ENCODE measurements around the gene CCNYL1.
"Not testable (repeated sequence)": the region's sequence is repeated elsewhere in the genome, so short reads cannot be mapped to it uniquely, and the experiment has no call there.

CCNYL1 gene

DNA sequence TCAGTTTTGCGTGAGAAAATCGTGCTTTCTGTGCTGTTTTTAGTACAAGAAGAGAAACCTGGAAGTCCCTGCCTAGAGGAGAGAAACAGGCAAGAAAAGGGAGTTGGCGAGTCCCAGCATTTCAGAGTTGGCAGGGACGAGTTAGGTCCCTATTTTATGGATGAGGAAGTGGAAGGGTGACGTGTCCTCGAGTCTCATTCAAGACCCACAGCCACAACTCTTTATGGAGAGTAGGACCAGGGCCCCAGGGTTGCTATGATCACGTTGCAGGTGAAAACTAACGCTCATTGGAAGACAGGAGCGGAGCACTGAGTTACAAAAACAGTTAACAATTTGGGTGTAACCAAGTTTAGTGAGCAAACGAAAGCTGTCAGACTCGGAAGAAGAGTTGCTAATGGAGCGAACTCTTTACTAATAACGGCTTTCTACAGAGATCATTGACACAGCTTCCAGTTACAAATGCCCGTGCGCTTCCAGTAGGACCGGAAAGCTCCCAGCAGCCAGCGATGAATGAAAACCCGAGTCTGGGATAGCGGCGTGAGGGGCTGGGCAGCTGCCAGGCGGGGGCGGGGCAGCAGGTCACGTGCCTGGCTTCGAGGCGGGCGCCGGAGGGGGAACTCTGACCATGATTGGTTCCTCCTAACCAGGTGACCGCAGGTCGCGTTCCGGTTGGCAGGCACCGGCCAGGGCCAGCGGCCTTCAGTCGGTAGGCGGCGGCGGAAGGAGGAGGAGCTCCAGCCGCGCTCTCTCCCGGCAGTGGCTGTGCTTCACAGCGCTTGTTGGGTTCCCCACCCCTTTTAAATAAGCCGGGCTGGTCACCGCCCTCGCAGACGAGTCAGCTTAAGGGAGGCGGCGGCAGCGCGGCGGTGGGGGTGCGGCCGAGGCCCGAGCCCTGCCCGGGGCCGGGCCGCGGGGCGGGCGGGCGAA lies at the start of gene CCNYL1:
CCNYL1 (plus strand) TSS at position 827 of the 927 bp plus-strand sequence. CDS start 257 bp downstream, outside the sequence.
- DNase-seq (peak; percentile 97 to 99), ATAC-seq (peak; percentile 98)
- Mint-ChIP-seq H3K4me3 (peak within 1 kb of the TSS; percentile 85 to 94), H3K27me3 (no peaks in the 10 kb centered on the region), H3K9me3 (no peaks in the 10 kb centered on the region), H3K4me1 (peaks cover 40% of the 10 kb centered on the region), H3K27ac (peak within 1 kb of the TSS; percentile 81 to 95)

DNA sequence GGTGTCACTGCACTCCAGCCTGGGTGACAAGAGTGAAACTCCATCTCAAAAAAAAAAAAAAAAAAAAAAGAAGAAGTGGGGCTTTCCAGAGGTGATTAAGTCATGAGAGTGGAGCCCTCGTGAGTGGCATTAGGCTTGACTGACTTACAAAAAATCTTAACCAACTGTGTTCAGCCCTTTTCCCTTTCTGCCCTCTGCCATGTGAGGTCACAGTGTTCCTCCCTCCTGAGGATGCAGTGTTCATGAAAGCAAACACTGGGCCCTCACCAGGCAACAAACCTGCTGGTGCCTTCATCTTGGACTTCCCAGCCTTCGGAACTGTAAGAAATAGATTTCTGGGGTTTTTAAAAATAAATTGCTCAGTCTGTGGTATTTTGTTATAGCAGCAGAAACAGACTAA lies 49.2 kb upstream of the CCNYL1 start:
- ATAC-seq (no peak), DNase-seq (no peak)
- Mint-ChIP-seq H3K27ac (no peak overlapping the region), H3K4me3 (no peak overlapping the region), H3K9me3 (no peaks in the 10 kb centered on the region), H3K4me1 (no peaks in the 10 kb centered on the region), H3K27me3 (no peaks in the 10 kb centered on the region)

DNA sequence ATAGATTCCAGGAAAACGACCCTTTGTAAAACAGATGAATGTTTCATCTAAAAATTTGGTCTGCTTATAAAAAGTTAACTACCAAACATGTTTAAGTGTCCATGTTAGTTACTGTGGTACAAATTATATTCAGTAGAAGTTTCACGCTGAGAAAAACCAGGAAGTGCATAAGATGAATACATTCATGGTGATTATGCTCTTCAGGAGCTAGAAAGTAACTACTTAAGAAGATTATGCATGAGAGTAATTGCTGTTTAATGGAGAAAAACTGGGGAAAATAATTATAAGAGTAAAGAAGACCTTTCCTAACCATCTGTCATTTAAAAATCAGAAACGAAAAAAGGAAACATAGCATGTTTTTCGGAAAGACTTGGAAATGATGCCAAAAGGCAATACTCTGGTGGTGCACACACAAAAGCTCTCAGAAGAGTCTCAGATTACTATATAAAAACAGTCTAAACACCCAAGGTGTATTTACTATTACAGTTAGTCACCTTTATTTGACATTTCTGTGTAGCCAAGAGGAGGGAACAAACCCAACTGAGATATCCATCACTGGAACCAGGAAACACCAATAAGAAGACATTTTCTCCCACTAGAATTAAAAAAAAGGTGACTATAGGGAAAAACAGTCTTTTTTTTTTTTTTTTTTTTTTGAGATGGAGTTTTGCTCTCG lies 47.4 kb upstream of the CCNYL1 start:
- H3K27me3 Mint-ChIP-seq, result no peaks in the 10 kb centered on the region
- H3K4me1 Mint-ChIP-seq, result no peaks in the 10 kb centered on the region
- H3K9me3 Mint-ChIP-seq, result no peaks in the 10 kb centered on the region
- DNase-seq (no peak), ATAC-seq (no peak)
- no peak overlapping the region for H3K4me3 Mint-ChIP-seq
- H3K27ac Mint-ChIP-seq, result no peak overlapping the region

DNA sequence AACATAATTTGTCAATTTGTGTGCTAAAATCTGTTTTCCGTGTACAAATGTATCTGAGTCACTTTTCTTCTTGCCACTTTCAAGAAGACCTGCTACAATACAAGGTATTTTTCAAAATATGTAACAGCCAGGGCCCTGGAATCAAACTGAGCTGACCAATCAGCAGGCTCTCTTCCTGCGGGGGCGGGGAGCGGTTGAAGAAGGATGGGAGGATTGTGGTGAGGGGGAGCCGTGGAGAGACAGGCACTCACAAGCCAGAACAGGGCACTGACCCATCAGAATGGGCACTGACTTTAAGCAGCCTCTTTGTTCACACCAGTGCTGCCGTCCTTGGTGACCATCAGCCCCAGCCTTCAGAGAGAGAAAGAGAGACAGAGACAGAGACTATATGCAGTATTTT lies 40.6 kb upstream of the CCNYL1 start:
- DNase-seq, result no peak
- Mint-ChIP-seq H3K4me3 (no peak overlapping the region), H3K4me1 (no peaks in the 10 kb centered on the region), H3K9me3 (no peaks in the 10 kb centered on the region), H3K27ac (no peak overlapping the region), H3K27me3 (peaks cover 8% of the 10 kb centered on the region)
- no peak for ATAC-seq

DNA sequence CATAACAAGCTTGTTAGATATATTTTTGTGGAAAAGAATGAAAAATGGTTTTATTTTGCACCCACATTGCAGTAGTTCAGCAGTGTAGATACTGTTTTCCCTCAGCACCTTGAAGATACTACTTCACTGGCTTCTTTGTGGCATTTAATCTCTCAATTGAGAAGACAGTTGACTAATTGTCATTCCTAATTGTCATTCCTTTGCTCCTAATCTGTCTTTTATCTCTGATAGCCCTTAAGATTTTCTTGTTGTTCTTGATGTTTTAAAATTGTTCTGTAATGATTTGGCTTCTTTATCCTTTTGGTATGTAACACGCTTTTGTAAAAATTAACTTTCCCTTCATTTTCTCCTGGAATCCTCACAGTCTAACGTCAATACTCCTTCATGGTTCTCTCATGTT lies 38.0 kb upstream of the CCNYL1 start:
- H3K27me3 Mint-ChIP-seq, result peaks cover 8% of the 10 kb centered on the region
- no peaks in the 10 kb centered on the region for H3K9me3 Mint-ChIP-seq
- DNase-seq (no peak), ATAC-seq (no peak)
- no peak overlapping the region for H3K27ac Mint-ChIP-seq
- H3K4me1 Mint-ChIP-seq, result no peaks in the 10 kb centered on the region
- H3K4me3 Mint-ChIP-seq, result no peak overlapping the region

DNA sequence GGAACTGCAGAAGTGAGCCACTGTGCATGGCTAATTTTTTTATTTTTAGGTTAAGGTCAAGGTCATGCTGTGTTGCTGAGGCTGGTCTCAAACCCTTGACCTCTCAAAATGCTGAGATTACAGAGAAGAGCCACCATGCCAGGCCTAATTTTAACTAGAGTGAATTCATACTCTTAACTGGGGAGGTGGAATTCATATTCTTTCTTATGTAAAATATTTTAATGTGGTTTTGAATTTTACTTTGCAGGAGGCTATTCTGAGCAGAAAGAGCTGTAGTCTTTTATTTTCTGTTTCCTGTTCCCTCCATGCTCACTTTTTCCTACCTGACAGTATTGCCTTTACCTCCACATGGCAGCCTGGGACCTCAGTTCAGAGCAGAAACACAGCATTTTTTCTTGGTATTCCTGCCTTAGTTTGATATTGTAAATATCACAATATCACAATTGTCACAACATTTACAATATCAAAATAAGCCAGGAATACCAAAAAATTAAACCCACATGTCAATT lies 37.1 kb upstream of the CCNYL1 start:
- Mint-ChIP-seq H3K27ac (no peak overlapping the region), H3K27me3 (peaks cover 9% of the 10 kb centered on the region), H3K4me1 (no peaks in the 10 kb centered on the region), H3K9me3 (no peaks in the 10 kb centered on the region), H3K4me3 (no peak overlapping the region)
- DNase-seq (no peak), ATAC-seq (no peak)

DNA sequence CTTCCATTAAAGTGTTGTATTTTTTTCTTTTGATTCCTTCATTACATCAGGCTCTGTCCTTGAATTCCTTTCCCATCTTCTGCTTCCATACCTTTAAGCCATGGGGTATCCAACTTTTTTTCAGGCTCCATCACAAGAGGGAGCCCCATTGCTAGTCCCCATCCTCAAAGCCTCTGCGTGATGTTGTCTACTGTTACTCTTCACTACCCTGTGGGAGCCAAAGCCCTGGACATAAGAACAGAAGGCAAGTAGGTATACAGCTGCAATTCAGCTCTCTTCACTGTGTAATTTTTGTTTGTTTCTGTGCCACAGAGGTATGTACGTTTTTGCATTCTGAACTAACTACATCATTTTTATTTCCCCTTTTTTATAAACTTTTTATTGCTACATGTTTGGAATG lies 36.6 kb upstream of the CCNYL1 start:
- Mint-ChIP-seq H3K27me3 (peaks cover 14% of the 10 kb centered on the region), H3K4me1 (no peaks in the 10 kb centered on the region), H3K9me3 (no peaks in the 10 kb centered on the region), H3K4me3 (no peak overlapping the region), H3K27ac (peak overlapping the region in 1 of 2 donors; percentile 4)
- no peak for DNase-seq
- no peak for ATAC-seq

DNA sequence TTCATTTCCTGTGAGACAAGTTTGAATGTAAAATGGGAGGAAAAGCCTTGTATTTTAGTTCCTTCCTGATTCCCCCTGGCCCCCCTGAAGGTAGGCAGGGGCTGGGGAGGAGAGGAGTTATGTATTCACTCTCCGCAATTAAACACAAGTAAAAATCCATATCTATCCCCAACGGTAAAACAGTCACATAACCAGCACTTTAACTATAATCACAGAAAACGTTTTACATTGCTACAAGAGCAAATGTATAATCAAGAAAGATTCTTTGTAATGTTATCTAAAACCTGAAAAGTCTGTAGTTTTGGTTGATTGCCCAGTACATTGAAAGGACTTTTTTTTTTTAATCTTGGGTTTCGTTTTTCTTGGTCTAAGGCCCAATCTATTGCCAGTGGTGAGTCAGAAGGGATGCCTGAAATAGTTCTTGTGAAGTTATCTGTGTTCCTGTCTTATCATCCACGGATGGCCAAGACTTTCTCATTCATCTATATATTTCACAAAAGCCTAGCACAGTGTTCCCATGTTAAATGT lies 34.5 kb upstream of the CCNYL1 start:
- Mint-ChIP-seq H3K27ac (no peak overlapping the region), H3K9me3 (no peaks in the 10 kb centered on the region), H3K4me3 (no peak overlapping the region), H3K4me1 (no peaks in the 10 kb centered on the region), H3K27me3 (peaks cover 17% of the 10 kb centered on the region)
- ATAC-seq (no peak), DNase-seq (no peak)

DNA sequence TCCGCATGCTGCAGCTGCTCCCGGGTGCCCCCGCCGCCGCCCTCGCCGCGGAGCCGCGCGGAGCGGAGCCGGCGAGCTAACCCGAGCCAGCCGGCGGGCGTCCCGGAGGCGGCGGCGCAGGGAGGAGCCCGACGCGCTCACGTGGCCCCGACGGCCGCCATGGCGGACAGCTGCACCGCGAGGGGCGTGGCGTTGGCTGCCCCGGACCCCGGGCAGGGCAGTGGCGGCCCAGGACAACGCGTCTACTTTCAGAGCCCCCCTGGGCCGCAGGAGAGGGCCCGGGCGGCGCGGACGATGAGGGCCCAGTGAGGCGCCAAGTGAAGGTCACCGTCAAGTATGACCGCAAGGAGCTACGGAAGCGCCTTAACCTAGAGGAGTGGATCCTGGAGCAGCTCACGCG lies 30.0 kb upstream of the CCNYL1 start:
- DNase-seq (no peak), ATAC-seq (no peak)
- H3K4me3 Mint-ChIP-seq, result no peak overlapping the region
- H3K4me1 Mint-ChIP-seq, result peaks cover 5% of the 10 kb centered on the region
- H3K9me3 Mint-ChIP-seq, result no peaks in the 10 kb centered on the region
- H3K27me3 Mint-ChIP-seq, result peaks cover 9% of the 10 kb centered on the region
- no peak overlapping the region for H3K27ac Mint-ChIP-seq

DNA sequence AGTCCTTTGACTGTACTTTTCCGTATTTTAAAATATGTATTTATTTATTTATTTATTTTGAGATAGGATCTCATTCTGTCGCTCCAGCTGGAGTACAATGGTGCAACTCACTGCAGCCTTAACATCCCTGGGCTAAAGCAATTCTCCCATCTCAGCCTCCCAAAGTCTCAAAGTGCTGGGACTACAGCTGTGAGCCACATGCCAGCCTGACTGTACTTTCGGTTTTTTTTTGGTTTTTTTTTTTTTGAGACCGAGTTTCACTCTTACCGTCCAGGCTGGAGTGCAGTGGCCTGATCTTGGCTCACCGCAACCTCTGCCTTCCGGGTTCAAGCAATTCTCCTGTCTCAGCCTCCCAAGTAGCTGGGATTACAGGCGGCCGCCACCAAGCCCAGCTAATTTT lies 28.9 kb upstream of the CCNYL1 start:
- Mint-ChIP-seq H3K9me3 (no peaks in the 10 kb centered on the region), H3K27me3 (peaks cover 9% of the 10 kb centered on the region), H3K4me1 (peaks cover 5% of the 10 kb centered on the region), H3K4me3 (no peak overlapping the region), H3K27ac (no peak overlapping the region)
- no peak for DNase-seq
- ATAC-seq, result no peak

DNA sequence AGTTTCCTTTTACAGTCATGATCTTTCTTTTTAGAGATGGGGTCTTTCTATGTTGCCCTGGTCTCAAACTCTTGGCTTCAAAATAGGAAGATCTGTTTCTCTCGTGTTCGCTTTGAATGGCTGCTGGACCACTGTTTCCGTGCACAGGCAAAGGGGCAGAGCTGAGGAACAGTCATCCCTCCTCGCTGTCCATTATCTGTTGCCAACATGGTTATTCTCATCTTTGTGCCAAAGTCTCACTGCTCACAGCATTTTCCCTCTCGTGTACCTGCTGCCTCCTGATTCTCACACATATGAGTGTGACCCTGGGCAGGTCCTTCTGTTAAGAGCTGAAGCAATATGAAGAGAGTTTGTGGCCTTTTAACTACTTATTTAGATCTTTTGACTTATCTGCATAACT lies 28.0 kb upstream of the CCNYL1 start:
- ATAC-seq (no peak), DNase-seq (no peak)
- H3K27me3 Mint-ChIP-seq, result peaks cover 9% of the 10 kb centered on the region
- peaks cover 9% of the 10 kb centered on the region for H3K4me1 Mint-ChIP-seq
- no peak overlapping the region for H3K4me3 Mint-ChIP-seq
- no peaks in the 10 kb centered on the region for H3K9me3 Mint-ChIP-seq
- H3K27ac Mint-ChIP-seq, result no peak overlapping the region

DNA sequence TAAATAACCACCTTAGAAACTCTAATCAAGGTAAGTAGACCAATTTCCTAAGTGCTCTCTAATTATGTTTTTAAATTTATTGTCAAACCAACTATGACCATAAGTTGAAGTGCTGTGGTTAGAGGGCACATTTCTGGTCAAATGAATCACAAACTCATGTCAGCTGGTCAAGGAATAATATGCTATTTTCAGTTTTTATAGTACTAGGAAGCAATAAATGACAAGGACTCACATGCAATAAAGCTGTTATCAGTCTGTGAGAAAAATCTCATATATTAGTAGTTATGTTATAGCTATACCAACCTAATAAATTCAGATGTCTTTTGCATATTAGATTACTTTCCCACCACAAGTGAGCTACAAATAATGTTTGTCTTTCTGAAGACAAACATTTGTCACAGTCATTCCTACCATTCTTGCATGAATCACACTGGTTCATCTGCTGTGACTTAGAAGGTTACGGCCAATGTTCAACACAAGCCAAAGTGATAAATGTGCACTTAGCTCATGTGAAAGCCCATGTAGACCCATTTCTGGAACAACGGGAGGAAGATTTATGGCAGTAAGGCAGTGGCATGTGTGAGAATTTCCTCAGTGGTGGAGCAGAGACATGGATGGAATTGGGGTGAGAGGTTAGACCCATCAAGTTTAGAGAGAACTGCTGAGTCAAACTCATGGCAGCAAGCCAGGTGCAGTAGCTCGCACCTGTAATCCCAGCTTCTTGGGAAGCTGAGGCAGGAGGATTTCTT lies 27.4 kb upstream of the CCNYL1 start:
- Mint-ChIP-seq H3K4me1 (peaks cover 12% of the 10 kb centered on the region), H3K4me3 (no peak overlapping the region), H3K27me3 (peaks cover 9% of the 10 kb centered on the region), H3K27ac (no peak overlapping the region), H3K9me3 (no peaks in the 10 kb centered on the region)
- DNase-seq (no peak), ATAC-seq (no peak)

DNA sequence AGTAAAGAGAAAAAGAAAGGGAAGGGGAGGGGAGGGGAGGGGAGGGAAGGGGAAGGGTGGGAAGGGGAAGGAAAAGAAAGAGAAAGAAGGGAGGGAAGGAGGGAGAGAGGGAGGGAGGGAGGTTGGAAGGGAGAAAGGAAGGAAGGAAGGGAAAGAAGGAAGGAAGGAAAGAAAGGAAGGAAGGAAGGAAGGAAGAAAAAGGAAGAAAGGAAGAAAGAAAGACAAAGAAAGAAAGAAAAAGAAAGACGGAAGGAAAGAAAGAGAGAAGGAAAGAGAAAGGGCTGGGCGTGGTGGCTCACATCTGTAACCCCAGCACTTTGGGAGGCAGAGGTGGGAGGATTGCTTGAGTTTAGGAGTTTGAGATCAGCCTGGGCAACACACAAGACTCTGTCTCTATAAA lies 24.6 kb upstream of the CCNYL1 start:
- Mint-ChIP-seq H3K9me3 (no peaks in the 10 kb centered on the region), H3K4me1 (peaks cover 12% of the 10 kb centered on the region), H3K27ac (peak overlapping the region in 1 of 2 donors; percentile 61), H3K27me3 (no peaks in the 10 kb centered on the region), H3K4me3 (no peak overlapping the region)
- ATAC-seq (no peak), DNase-seq (no peak)

DNA sequence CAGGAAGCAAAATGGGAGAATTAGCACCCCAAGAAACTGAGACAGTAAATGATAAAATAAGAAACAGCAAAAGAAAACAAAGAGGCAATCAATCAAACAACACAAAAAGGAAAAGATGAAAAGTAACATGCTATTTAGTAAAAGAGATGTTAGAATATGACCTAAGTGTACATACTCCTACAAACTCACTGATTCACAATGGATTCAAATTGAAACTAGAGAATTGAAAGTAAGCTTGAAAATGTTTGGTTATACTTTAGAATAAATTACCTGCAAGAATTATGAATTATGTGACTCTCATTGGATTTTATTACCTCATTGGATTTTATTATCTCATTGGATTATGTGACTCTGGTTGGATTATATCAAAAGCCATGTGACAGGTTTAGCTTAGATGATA lies 22.8 kb upstream of the CCNYL1 start:
- no peaks in the 10 kb centered on the region for H3K9me3 Mint-ChIP-seq
- DNase-seq (no peak), ATAC-seq (no peak)
- H3K4me1 Mint-ChIP-seq, result peaks cover 12% of the 10 kb centered on the region
- H3K27me3 Mint-ChIP-seq, result no peaks in the 10 kb centered on the region
- H3K27ac Mint-ChIP-seq, result no peak overlapping the region
- H3K4me3 Mint-ChIP-seq, result no peak overlapping the region

DNA sequence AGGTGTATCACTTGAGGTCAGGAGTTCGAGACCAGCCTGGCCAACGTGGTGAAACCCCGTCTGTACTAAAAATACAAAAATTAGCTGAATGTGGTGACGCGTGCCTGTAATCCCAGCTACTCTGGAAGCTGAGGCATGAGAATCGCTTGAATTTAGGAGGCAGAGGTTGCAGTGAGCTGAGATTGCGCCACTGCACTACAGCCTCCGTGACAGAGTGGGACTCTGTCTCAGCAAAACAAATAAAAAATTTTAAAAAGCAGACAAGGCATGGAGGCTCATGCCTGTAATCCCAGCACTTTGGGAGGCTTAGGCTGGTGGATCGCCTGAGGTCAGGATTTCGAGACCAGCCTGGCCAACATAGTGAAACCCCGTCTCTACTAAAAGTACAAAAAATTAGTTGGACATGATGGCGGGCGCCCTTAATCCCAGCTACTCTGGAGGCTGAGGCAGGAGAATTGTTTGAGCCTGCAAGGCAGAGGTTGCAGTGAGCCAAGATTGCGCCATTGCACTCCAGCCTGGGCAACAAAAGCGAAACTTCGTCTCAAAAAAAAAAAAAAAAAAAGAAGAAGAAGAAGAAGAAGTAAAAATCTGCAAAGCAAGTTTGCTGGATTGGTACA lies 20.5 kb upstream of the CCNYL1 start:
- not testable (repeated sequence) for H3K27me3 Mint-ChIP-seq, H3K9me3 Mint-ChIP-seq, ATAC-seq, H3K27ac Mint-ChIP-seq, H3K4me1 Mint-ChIP-seq, H3K4me3 Mint-ChIP-seq, DNase-seq
